Calu3 (cell line): ENCODE measurements around the gene ZNF546. TPM values are rescaled to one million over a fixed set of nuclear protein-coding genes. Genes with fewer than 3 reads are reported as not detected.

Experiments used
- BruUV-seq: library from RNA; stranded (reverse); fragments of 400-500 nt; replicated peaks from 2 replicates; lab custom pipeline; 2021; lab: Mats Ljungman, UMichigan
- CTCF ChIA-PET: fragments of 300-600 bp; sonication (Branson Sonifier 250); formaldehyde crosslinking; loops from one replicate; lab custom pipeline; 2022; ENCODE audit warnings: antibody characterized with exemption; lab: Charles Lee
- DNase-seq: peaks from one replicate; pipeline ENCODE4 v3.0.0; 2022
- H3K27ac Mint-ChIP-seq: one replicate; pipeline ENCODE4 v1.8.0; 2022; ENCODE audit warnings: mixed read lengths; ENCODE audit not compliant: unreplicated experiment
- H3K27me3 Mint-ChIP-seq: one replicate; pipeline ENCODE4 v1.8.0; 2022; ENCODE audit warnings: mixed read lengths; ENCODE audit not compliant: unreplicated experiment
- H3K36me3 Mint-ChIP-seq: one replicate; pipeline ENCODE4 v1.8.0; 2022; ENCODE audit warnings: mild to moderate bottlenecking, moderate library complexity, mixed read lengths; ENCODE audit not compliant: insufficient read depth, unreplicated experiment
- H3K4me1 Mint-ChIP-seq: one replicate; pipeline ENCODE4 v1.8.0; 2022; ENCODE audit warnings: mild to moderate bottlenecking, low read depth, mixed read lengths; ENCODE audit not compliant: unreplicated experiment
- H3K4me3 Mint-ChIP-seq: one replicate; pipeline ENCODE4 v1.8.0; 2022; ENCODE audit warnings: mild to moderate bottlenecking, low read depth, moderate library complexity, mixed read lengths; ENCODE audit not compliant: unreplicated experiment
- H3K9me3 Mint-ChIP-seq: one replicate; pipeline ENCODE4 v1.8.0; 2022; ENCODE audit warnings: low read depth, mixed read lengths; ENCODE audit not compliant: unreplicated experiment
- intact Hi-C: fragments of 100-400 bp; cut with micrococcal nuclease; formaldehyde crosslinking; loops from one replicate; pipeline ENCODE4 v1.10.0; 2022; ENCODE audit not compliant: unreplicated experiment
- total RNA-seq: library from RNA; stranded (reverse); gene quantifications from 2 replicates; pipeline ENCODE4 v1.2.3, GENCODE V29; 2022
- TF ChIP-seq, protein P1 (sequence below): fragments of 200-600 bp; IDR thresholded peaks from one replicate; pipeline ENCODE4 v1.8.0; 2022; ENCODE audit warnings: antibody characterized with exemption; ENCODE audit not compliant: unreplicated experiment

ZNF546 gene
- total RNA-seq, 1 experiment from 2014 or later: 4.7 TPM

DNA sequence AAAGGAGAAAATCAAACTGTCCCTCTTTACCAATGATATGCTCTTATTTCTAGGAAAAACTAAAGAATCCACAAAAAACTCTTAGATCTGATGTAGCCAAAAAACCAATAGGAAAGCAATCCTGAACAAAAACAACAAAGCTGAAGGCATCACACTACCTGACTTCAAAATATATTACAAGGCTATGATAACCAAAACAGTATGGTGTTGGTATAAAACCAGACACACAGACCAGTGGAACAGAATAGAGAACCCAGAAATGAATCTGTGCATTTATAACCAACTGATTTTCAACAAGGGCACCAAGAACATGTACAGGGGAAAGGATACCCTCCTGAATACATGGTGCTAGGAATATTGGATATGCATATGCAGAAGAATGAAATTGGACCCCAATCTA is 9.7 kb upstream of the ZNF546 start:
- peaks cover 56% of the 10 kb centered on the region for H3K36me3 Mint-ChIP-seq
- H3K27me3 Mint-ChIP-seq: no peaks in the 10 kb centered on the region
- no peaks in the 10 kb centered on the region for H3K4me1 Mint-ChIP-seq
- peaks cover 23% of the 10 kb centered on the region for H3K9me3 Mint-ChIP-seq
- TF ChIP-seq, protein P1, sequence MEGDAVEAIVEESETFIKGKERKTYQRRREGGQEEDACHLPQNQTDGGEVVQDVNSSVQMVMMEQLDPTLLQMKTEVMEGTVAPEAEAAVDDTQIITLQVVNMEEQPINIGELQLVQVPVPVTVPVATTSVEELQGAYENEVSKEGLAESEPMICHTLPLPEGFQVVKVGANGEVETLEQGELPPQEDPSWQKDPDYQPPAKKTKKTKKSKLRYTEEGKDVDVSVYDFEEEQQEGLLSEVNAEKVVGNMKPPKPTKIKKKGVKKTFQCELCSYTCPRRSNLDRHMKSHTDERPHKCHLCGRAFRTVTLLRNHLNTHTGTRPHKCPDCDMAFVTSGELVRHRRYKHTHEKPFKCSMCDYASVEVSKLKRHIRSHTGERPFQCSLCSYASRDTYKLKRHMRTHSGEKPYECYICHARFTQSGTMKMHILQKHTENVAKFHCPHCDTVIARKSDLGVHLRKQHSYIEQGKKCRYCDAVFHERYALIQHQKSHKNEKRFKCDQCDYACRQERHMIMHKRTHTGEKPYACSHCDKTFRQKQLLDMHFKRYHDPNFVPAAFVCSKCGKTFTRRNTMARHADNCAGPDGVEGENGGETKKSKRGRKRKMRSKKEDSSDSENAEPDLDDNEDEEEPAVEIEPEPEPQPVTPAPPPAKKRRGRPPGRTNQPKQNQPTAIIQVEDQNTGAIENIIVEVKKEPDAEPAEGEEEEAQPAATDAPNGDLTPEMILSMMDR: no peak
- no TSS peak for BruUV-seq
- H3K27ac Mint-ChIP-seq: peak overlapping the region; percentile 40
- H3K4me3 Mint-ChIP-seq: no peak overlapping the region
- DNase-seq: no peak
- CTCF ChIA-PET: no interaction called here
- intact Hi-C loops: no loop called here

- Mint-ChIP-seq H3K36me3 (peaks cover 52% of the 10 kb centered on the region), H3K27ac (peak overlapping the region; percentile 40), H3K4me1 (no peaks in the 10 kb centered on the region), H3K9me3 (peaks cover 26% of the 10 kb centered on the region), H3K4me3 (no peak overlapping the region), H3K27me3 (no peaks in the 10 kb centered on the region)
- TF ChIP-seq, protein P1: no peak
- CTCF ChIA-PET: no interaction called here
- no peak for DNase-seq
- intact Hi-C loops: no loop called here
- no TSS peak for BruUV-seq
Measured at GRCh38 chr19:39987596-39987995, 9.3 kb upstream of the ZNF546 start.

GRCh38 chr19:39993605-39994004 is 3.3 kb upstream of the ZNF546 start:
- CTCF ChIA-PET: no interaction called here
- Mint-ChIP-seq H3K4me1 (peaks cover 18% of the 10 kb centered on the region), H3K27ac (no peak overlapping the region), H3K9me3 (peaks cover 12% of the 10 kb centered on the region), H3K4me3 (no peak overlapping the region), H3K27me3 (no peaks in the 10 kb centered on the region), H3K36me3 (peaks cover 13% of the 10 kb centered on the region)
- DNase-seq: no peak
- no TSS peak for BruUV-seq
- TF ChIP-seq, protein P1: no peak
- intact Hi-C loops: no loop called here

- Mint-ChIP-seq H3K4me3 (no peak overlapping the region), H3K36me3 (peaks cover 13% of the 10 kb centered on the region), H3K27me3 (no peaks in the 10 kb centered on the region), H3K9me3 (peaks cover 12% of the 10 kb centered on the region), H3K27ac (no peak overlapping the region), H3K4me1 (peaks cover 18% of the 10 kb centered on the region)
- intact Hi-C loops: no loop called here
- TF ChIP-seq, protein P1: no peak
- BruUV-seq: no TSS peak
- CTCF ChIA-PET: no interaction called here
- no peak for DNase-seq
Measured at GRCh38 chr19:39994361-39994760, 2.5 kb upstream of the ZNF546 start.
